Measurements from ENCODE around the gene WRNIP1. TPM values are rescaled to one million over a fixed set of nuclear protein-coding genes. Genes with fewer than 3 reads are reported as not detected.

Gene WRNIP1
- total and polyA plus RNA-seq, 2 of the 13 experiments (the other 11 are each of a cell fraction or from before 2014, with no cell fraction given) = 77.7 to 90.3 TPM

GRCh38 chr6:2764610-2765165 lies 505 bp upstream of the WRNIP1 start (continued):
- TF ChIP-seq GMEB1 (CRISPR knock-in tag; IDR thresholded peaks at IDR 0.05; ENCODE audit: borderline replicate concordance) = no peak
- TF ChIP-seq ASH2L (IDR thresholded peaks at IDR 0.05; ENCODE audit: insufficient read length, low read depth, low read length) = no peak
- no peak for TF ChIP-seq ZNF136 (CRISPR knock-in tag; IDR thresholded peaks at IDR 0.05; ENCODE audit: low read depth)
- no peak for TF ChIP-seq ZNF597 (CRISPR knock-in tag; IDR thresholded peaks at IDR 0.05)
- no peak for TF ChIP-seq U2AF2 (IDR thresholded peaks at IDR 0.05; ENCODE audit: low read depth, low read length)
- TF ChIP-seq GMEB2 (CRISPR knock-in tag; IDR thresholded peaks at IDR 0.05; ENCODE audit: low read depth) = no peak
- TF ChIP-seq FOXO1 (CRISPR knock-in tag; IDR thresholded peaks at IDR 0.05) = no peak
- no peak for TF ChIP-seq MTF1 (CRISPR knock-in tag; IDR thresholded peaks at IDR 0.05)
- TF ChIP-seq RBM39 (IDR thresholded peaks at IDR 0.05; ENCODE audit: low read depth, low read length, poor library complexity, severe bottlenecking) = no peak
- no peak for TF ChIP-seq MLLT10 (CRISPR knock-in tag; IDR thresholded peaks at IDR 0.05)
- no peak for TF ChIP-seq CBX1 (IDR thresholded peaks at IDR 0.05; ENCODE audit: low read depth)
- TF ChIP-seq SIX4 (CRISPR knock-in tag; IDR thresholded peaks at IDR 0.05) = no peak
- no peak for TF ChIP-seq NR3C1 (CRISPR knock-in tag; IDR thresholded peaks at IDR 0.05)
- TF ChIP-seq GPBP1L1 (CRISPR knock-in tag; IDR thresholded peaks at IDR 0.05) = no peak
- no peak for TF ChIP-seq MTA3 (CRISPR knock-in tag; IDR thresholded peaks at IDR 0.05)
- no peak; the same call in 1 of the 2 replicates for TF ChIP-seq ZNF280B (CRISPR knock-in tag; IDR thresholded peaks at IDR 0.05; ENCODE audit: borderline replicate concordance)
- TF ChIP-seq TCF12 (IDR thresholded peaks at IDR 0.05) = no peak
- no peak for TF ChIP-seq TCF12 (CRISPR knock-in tag; IDR thresholded peaks at IDR 0.05)
- no peak for TF ChIP-seq NR2F6 (IDR thresholded peaks at IDR 0.05)
- no peak for TF ChIP-seq NR2F6 (CRISPR knock-in tag; IDR thresholded peaks at IDR 0.05)
- TF ChIP-seq ZNF629 (CRISPR knock-in tag; conservative IDR thresholded peaks at IDR 0.05) = peak; percentile 88

All from HepG2 (cell line).